ENCODE results near the gene TTC28.

The TTC28 gene

GRCh38 chr22:28014211-28015045 is 665.2 kb downstream of the TTC28 start:
- DNase-seq, result no peak

GRCh38 chr22:28013611-28014010 is 666.0 kb downstream of the TTC28 start:
- DNase-seq, result no peak

- DNase-seq, result no peak
These were observed 666.7 kb downstream of the TTC28 start for GRCh38 chr22:28012832-28013460.

GRCh38 chr22:28009272-28009827 is 670.3 kb downstream of the TTC28 start:
- peak; percentile 66 for DNase-seq

GRCh38 chr22:28008649-28009048 is 671.0 kb downstream of the TTC28 start:
- DNase-seq, result no peak

GRCh38 chr22:28008056-28008455 is 671.6 kb downstream of the TTC28 start:
- no peak for DNase-seq

GRCh38 chr22:28006271-28006670 is 673.4 kb downstream of the TTC28 start:
- DNase-seq, result no peak

- DNase-seq, result no peak
These were observed 674.1 kb downstream of the TTC28 start for GRCh38 chr22:28005513-28005912.

- DNase-seq, result no peak
These were observed 675.6 kb downstream of the TTC28 start for GRCh38 chr22:28004021-28004420.

- no peak for DNase-seq
These were observed 676.6 kb downstream of the TTC28 start for GRCh38 chr22:28002863-28003565.

- no peak for DNase-seq
These were observed 677.4 kb downstream of the TTC28 start for GRCh38 chr22:28002181-28002700.

- no peak for DNase-seq
These were observed 678.3 kb downstream of the TTC28 start for GRCh38 chr22:28001171-28001835.

- no peak for DNase-seq
These were observed 679.3 kb downstream of the TTC28 start for GRCh38 chr22:28000361-28000760.

- DNase-seq, result no peak
These were observed 679.8 kb downstream of the TTC28 start for GRCh38 chr22:27999876-28000275.

GRCh38 chr22:27998511-27999410 is 680.9 kb downstream of the TTC28 start:
- DNase-seq, result no peak

GRCh38 chr22:27997538-27997937 is 682.1 kb downstream of the TTC28 start:
- DNase-seq, result peak; percentile 53

GRCh38 chr22:27996981-27997380 is 682.7 kb downstream of the TTC28 start:
- no peak for DNase-seq

- DNase-seq, result no peak
These were observed 683.1 kb downstream of the TTC28 start for GRCh38 chr22:27996529-27996925.

GRCh38 chr22:27995801-27996528 is 683.7 kb downstream of the TTC28 start:
- no peak for DNase-seq

GRCh38 chr22:27994481-27995331 is 684.9 kb downstream of the TTC28 start:
- no peak for DNase-seq
